Neutrophil (primary cell): ENCODE measurements around the gene ABCG1.

Source experiments
- H3K27ac ChIP-seq: fragments of 200-600 bp; sonication (generic); 2 replicates; pipeline ENCODE4 v1.5.1; 2016; ENCODE audit warnings: mild to moderate bottlenecking, moderate library complexity
- H3K27me3 ChIP-seq: fragments of 200-600 bp; sonication (generic); 2 replicates; pipeline ENCODE4 v1.6.0; 2016; ENCODE audit warnings: mild to moderate bottlenecking
- H3K36me3 ChIP-seq: fragments of 200-600 bp; sonication (generic); 2 replicates; pipeline ENCODE4 v1.5.1; 2017
- H3K4me1 ChIP-seq, 2 experiments: fragments of 200-600 bp in 1 of 2; sonication (generic) in 1 of 2; 1 replicate in 1 of 2; 2 replicates in 1 of 2; pipeline versions ENCODE4 v1.5.1 to v1.6.1; 2013 to 2016; ENCODE audit warnings: low read depth in 1 of 2, low read length in 1 of 2, mild to moderate bottlenecking in 1 of 2, moderate library complexity in 1 of 2; ENCODE audit not compliant: control insufficient read depth in 1 of 2, insufficient read depth in 1 of 2
- H3K4me3 ChIP-seq, 2 experiments: fragments of 200-600 bp in 1 of 2; sonication (generic) in 1 of 2; 1 replicate in 1 of 2; 2 replicates in 1 of 2; pipeline ENCODE4 v1.5.1; 2013 to 2016; ENCODE audit warnings: low read depth in 1 of 2, low read length in 1 of 2, mild to moderate bottlenecking in 1 of 2, moderate library complexity in 1 of 2
- H3K9me3 ChIP-seq: fragments of 200-600 bp; sonication (generic); 2 replicates; pipeline ENCODE4 v1.5.1; 2016
- CTCF ChIP-seq: fragments of 200-600 bp; sonication (generic); IDR thresholded peaks from 2 replicates; pipeline ENCODE4 v1.5.1; 2016; ENCODE audit warnings: antibody characterized with exemption

Gene ABCG1

GRCh38 chr21:42256316-42256715 is 37.4 kb downstream of the ABCG1 start:
- Histone ChIP-seq H3K27me3 (peaks cover 5% of the 10 kb centered on the region), H3K36me3 (no peaks in the 10 kb centered on the region), H3K4me3 (no peak overlapping the region), H3K9me3 (no peaks in the 10 kb centered on the region), H3K27ac (no peak overlapping the region), H3K4me1 (peaks cover 11 to 19% of the 10 kb centered on the region in 2 experiments)
- no peak for TF ChIP-seq CTCF

GRCh38 chr21:42257091-42257765 is 38.3 kb downstream of the ABCG1 start:
- no peak for TF ChIP-seq CTCF
- Histone ChIP-seq H3K36me3 (no peaks in the 10 kb centered on the region), H3K27ac (no peak overlapping the region), H3K4me1 (peaks cover 20 to 28% of the 10 kb centered on the region in 2 experiments), H3K27me3 (peaks cover 5% of the 10 kb centered on the region), H3K4me3 (no peak overlapping the region), H3K9me3 (no peaks in the 10 kb centered on the region)

GRCh38 chr21:42258150-42258884 is 39.4 kb downstream of the ABCG1 start:
- H3K27me3 ChIP-seq, result peaks cover 5% of the 10 kb centered on the region
- H3K4me3 ChIP-seq, result no peak overlapping the region
- TF ChIP-seq CTCF, result peak; percentile 90
- H3K27ac ChIP-seq, result no peak overlapping the region
- no peaks in the 10 kb centered on the region for H3K9me3 ChIP-seq
- no peaks in the 10 kb centered on the region for H3K36me3 ChIP-seq
- H3K4me1 ChIP-seq, result peaks cover 31 to 39% of the 10 kb centered on the region in 2 experiments

GRCh38 chr21:42258885-42259407 is 40.0 kb downstream of the ABCG1 start:
- peaks cover 5% of the 10 kb centered on the region for H3K27me3 ChIP-seq
- H3K4me3 ChIP-seq, result no peak overlapping the region
- TF ChIP-seq CTCF, result no peak
- H3K4me1 ChIP-seq, result peaks cover 38 to 46% of the 10 kb centered on the region in 2 experiments
- H3K27ac ChIP-seq, result no peak overlapping the region
- no peaks in the 10 kb centered on the region for H3K36me3 ChIP-seq
- no peaks in the 10 kb centered on the region for H3K9me3 ChIP-seq

- TF ChIP-seq CTCF, result no peak
Observed at GRCh38 chr21:42260121-42260520, 41.2 kb downstream of the ABCG1 start.

More at GRCh38 chr21:42260121-42260520, 41.2 kb downstream of the ABCG1 start:
- Histone ChIP-seq H3K27me3 (no peaks in the 10 kb centered on the region), H3K27ac (no peak overlapping the region), H3K4me1 (peaks cover 43 to 55% of the 10 kb centered on the region in 2 experiments), H3K9me3 (no peaks in the 10 kb centered on the region), H3K36me3 (no peaks in the 10 kb centered on the region), H3K4me3 (no peak overlapping the region)
